ENCODE measurements around the gene SAP25. TPM values are rescaled to one million over a fixed set of nuclear protein-coding genes. Genes with fewer than 3 reads are reported as not detected.
"Not testable (repeated sequence)": the region's sequence is repeated elsewhere in the genome, so short reads cannot be mapped to it uniquely, and the experiment has no call there.

Gene SAP25
- total RNA-seq, 1 donor from 2014 or later: 1.9 TPM

GRCh38 chr7:100566018-100566531 lies 7.6 kb downstream of the SAP25 start:
- Mint-ChIP-seq H3K9me3 (ENCODE audit: unreplicated experiment) (no peaks in the 10 kb centered on the region), H3K4me1 (ENCODE audit: low read depth, unreplicated experiment) (no peaks in the 10 kb centered on the region), H3K27ac (ENCODE audit: unreplicated experiment) (no peak overlapping the region), H3K4me3 (ENCODE audit: unreplicated experiment) (no peak overlapping the region), H3K27me3 (ENCODE audit: low read depth, unreplicated experiment) (peaks cover 3% of the 10 kb centered on the region), H3K36me3 (ENCODE audit: low read depth, unreplicated experiment) (peaks cover 2% of the 10 kb centered on the region)
- H3K36me3 ChIP-seq (ENCODE audit: insufficient read depth, low read length): no peaks in the 10 kb centered on the region
- H3K79me2 ChIP-seq (ENCODE audit: insufficient read depth, low read length): no peaks in the 10 kb centered on the region
- H4K20me1 ChIP-seq (ENCODE audit: insufficient read depth, low read length): no peaks in the 10 kb centered on the region
- FAIRE-seq: no peak
- DNase-seq (ENCODE audit: low read depth): no peak
- H3K4me1 ChIP-seq (ENCODE audit: insufficient read depth, low read length): peaks cover 18% of the 10 kb centered on the region
- H3K9ac ChIP-seq (ENCODE audit: low read length): no peak overlapping the region
- H3K27ac ChIP-seq (ENCODE audit: low read depth, low read length): no peak overlapping the region
- H3K4me3 ChIP-seq (ENCODE audit: insufficient read depth, low read depth, low read length): no peak overlapping the region
- no peaks in the 10 kb centered on the region for H3K27me3 ChIP-seq (ENCODE audit: insufficient read depth, low read length)
- no peaks in the 10 kb centered on the region for H3K9me3 ChIP-seq (ENCODE audit: insufficient read depth, low read depth, low read length)
- no peak overlapping the region for H3K4me2 ChIP-seq (ENCODE audit: low read length)
- no peak overlapping the region for H2AFZ ChIP-seq (ENCODE audit: low read depth, low read length)
- TF ChIP-seq EZH2 (IDR thresholded peaks at IDR 0.05; ENCODE audit: insufficient read depth, low read length): no peak
- TF ChIP-seq, protein P1, sequence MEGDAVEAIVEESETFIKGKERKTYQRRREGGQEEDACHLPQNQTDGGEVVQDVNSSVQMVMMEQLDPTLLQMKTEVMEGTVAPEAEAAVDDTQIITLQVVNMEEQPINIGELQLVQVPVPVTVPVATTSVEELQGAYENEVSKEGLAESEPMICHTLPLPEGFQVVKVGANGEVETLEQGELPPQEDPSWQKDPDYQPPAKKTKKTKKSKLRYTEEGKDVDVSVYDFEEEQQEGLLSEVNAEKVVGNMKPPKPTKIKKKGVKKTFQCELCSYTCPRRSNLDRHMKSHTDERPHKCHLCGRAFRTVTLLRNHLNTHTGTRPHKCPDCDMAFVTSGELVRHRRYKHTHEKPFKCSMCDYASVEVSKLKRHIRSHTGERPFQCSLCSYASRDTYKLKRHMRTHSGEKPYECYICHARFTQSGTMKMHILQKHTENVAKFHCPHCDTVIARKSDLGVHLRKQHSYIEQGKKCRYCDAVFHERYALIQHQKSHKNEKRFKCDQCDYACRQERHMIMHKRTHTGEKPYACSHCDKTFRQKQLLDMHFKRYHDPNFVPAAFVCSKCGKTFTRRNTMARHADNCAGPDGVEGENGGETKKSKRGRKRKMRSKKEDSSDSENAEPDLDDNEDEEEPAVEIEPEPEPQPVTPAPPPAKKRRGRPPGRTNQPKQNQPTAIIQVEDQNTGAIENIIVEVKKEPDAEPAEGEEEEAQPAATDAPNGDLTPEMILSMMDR (IDR thresholded peaks at IDR 0.05; ENCODE audit: insufficient read depth, low read depth, low read length): no peak

- peaks cover 2% of the 10 kb centered on the region for H3K36me3 Mint-ChIP-seq (ENCODE audit: low read depth, unreplicated experiment)
- no peak for FAIRE-seq
- no peaks in the 10 kb centered on the region for H4K20me1 ChIP-seq (ENCODE audit: insufficient read depth, low read length)
Observed at GRCh38 chr7:100565133-100565571, 8.5 kb downstream of the SAP25 start.

DNA sequence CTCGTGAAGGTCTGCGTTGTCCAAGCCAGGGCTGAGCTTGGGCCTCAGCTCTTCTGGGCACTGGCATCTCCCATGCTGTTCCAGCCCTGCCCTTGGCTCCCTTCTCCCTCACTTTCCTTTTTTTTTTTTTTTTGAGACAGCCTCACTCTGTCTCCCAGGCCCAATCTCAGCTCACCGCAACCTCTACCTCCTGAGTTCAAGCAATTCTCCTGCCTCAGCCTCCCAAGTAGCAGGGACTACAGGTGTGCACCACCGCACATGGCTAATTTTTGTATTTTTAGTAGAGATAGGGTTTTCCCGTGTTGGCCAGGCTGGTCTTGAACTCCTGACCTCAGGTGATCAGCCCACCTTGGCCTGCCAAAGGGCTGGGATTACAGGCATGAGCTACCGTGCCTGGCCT lies 9.3 kb downstream of the SAP25 start:
- not testable (repeated sequence) for H3K27ac Mint-ChIP-seq (ENCODE audit: unreplicated experiment); H3K4me3 Mint-ChIP-seq (ENCODE audit: unreplicated experiment); FAIRE-seq

More at GRCh38 chr7:100565133-100565571, 8.5 kb downstream of the SAP25 start:
- H3K27me3 Mint-ChIP-seq (ENCODE audit: low read depth, unreplicated experiment): peaks cover 3% of the 10 kb centered on the region
- Histone ChIP-seq H3K4me3 (ENCODE audit: insufficient read depth, low read depth, low read length) (no peak overlapping the region), H3K36me3 (ENCODE audit: insufficient read depth, low read length) (no peaks in the 10 kb centered on the region), H3K79me2 (ENCODE audit: insufficient read depth, low read length) (no peaks in the 10 kb centered on the region), H3K4me2 (ENCODE audit: low read length) (no peak overlapping the region), H3K9me3 (ENCODE audit: insufficient read depth, low read depth, low read length) (no peaks in the 10 kb centered on the region), H3K9ac (ENCODE audit: low read length) (no peak overlapping the region), H3K4me1 (ENCODE audit: insufficient read depth, low read length) (peaks cover 12% of the 10 kb centered on the region), H3K27me3 (ENCODE audit: insufficient read depth, low read length) (no peaks in the 10 kb centered on the region), H2AFZ (ENCODE audit: low read depth, low read length) (no peak overlapping the region), H3K27ac (ENCODE audit: low read depth, low read length) (no peak overlapping the region)
- H3K4me3 Mint-ChIP-seq (ENCODE audit: unreplicated experiment): no peak overlapping the region
- H3K4me1 Mint-ChIP-seq (ENCODE audit: low read depth, unreplicated experiment): no peaks in the 10 kb centered on the region
- TF ChIP-seq, protein P1 (IDR thresholded peaks at IDR 0.05; ENCODE audit: insufficient read depth, low read depth, low read length): no peak
- no peak for TF ChIP-seq EZH2 (IDR thresholded peaks at IDR 0.05; ENCODE audit: insufficient read depth, low read length)
- H3K27ac Mint-ChIP-seq (ENCODE audit: unreplicated experiment): no peak overlapping the region
- H3K9me3 Mint-ChIP-seq (ENCODE audit: unreplicated experiment): no peaks in the 10 kb centered on the region
- DNase-seq (ENCODE audit: low read depth): no peak

More for the DNA sequence above, 9.3 kb downstream of the SAP25 start:
- H3K36me3 ChIP-seq (ENCODE audit: insufficient read depth, low read length); DNase-seq (ENCODE audit: low read depth); H3K9me3 Mint-ChIP-seq (ENCODE audit: unreplicated experiment); H3K4me1 Mint-ChIP-seq (ENCODE audit: low read depth, unreplicated experiment); H2AFZ ChIP-seq (ENCODE audit: low read depth, low read length); H3K4me2 ChIP-seq (ENCODE audit: low read length); H3K9ac ChIP-seq (ENCODE audit: low read length); H3K36me3 Mint-ChIP-seq (ENCODE audit: low read depth, unreplicated experiment); H3K9me3 ChIP-seq (ENCODE audit: insufficient read depth, low read depth, low read length); H3K27ac ChIP-seq (ENCODE audit: low read depth, low read length); H4K20me1 ChIP-seq (ENCODE audit: insufficient read depth, low read length); H3K4me1 ChIP-seq (ENCODE audit: insufficient read depth, low read length); H3K27me3 ChIP-seq (ENCODE audit: insufficient read depth, low read length); H3K27me3 Mint-ChIP-seq (ENCODE audit: low read depth, unreplicated experiment); H3K4me3 ChIP-seq (ENCODE audit: insufficient read depth, low read depth, low read length); H3K79me2 ChIP-seq (ENCODE audit: insufficient read depth, low read length): not testable (repeated sequence)

Data from astrocyte (in vitro differentiated cells and primary cell).